HepG2 (cell line): Measurements from ENCODE around the gene PEAK3. TPM values are rescaled to one million over a fixed set of nuclear protein-coding genes. Genes with fewer than 3 reads are reported as not detected.

Source experiments
- ATF4 ChIP-seq, 2 experiments: fragments of 450-650 bp in 1 of 2; sonication (generic) in 1 of 2; formaldehyde crosslinking; IDR thresholded peaks; 2 replicates each; pipeline versions ENCODE4 v1.5.0 to v1.8.0; 2020 to 2022; ENCODE audit warnings: mild to moderate bottlenecking in 1 of 2, missing genetic modification reagents in 1 of 2
- CBFB ChIP-seq: sonication (generic); formaldehyde crosslinking; IDR thresholded peaks from 2 replicates; pipeline ENCODE4 v1.4.0; 2020; ENCODE audit warnings: missing genetic modification reagents
- ELF3 ChIP-seq: IDR thresholded peaks from 2 replicates; pipeline ENCODE4 v1.6.1; 2016; ENCODE audit warnings: missing genetic modification reagents, missing compliant biosample characterization
- HINFP ChIP-seq: sonication (generic); formaldehyde crosslinking; IDR thresholded peaks from 2 replicates; pipeline ENCODE4 v1.4.0; 2020; ENCODE audit warnings: low read depth, mild to moderate bottlenecking, missing genetic modification reagents
- POLR2AphosphoS5 ChIP-seq: IDR thresholded peaks from 2 replicates; pipeline ENCODE4 v1.6.1; 2012; ENCODE audit warnings: low read depth, low read length
- RCOR2 ChIP-seq: IDR thresholded peaks from 2 replicates; pipeline ENCODE4 v1.6.1; 2016; ENCODE audit warnings: missing biosample characterization, missing genetic modification reagents
- RNF2 ChIP-seq: fragments of 450-650 bp; conservative IDR thresholded peaks from 2 replicates; pipeline ENCODE4 v1.6.1; 2016; ENCODE audit warnings: low read depth
- SIX4 ChIP-seq: sonication (generic); formaldehyde crosslinking; IDR thresholded peaks from 2 replicates; pipeline ENCODE4 v1.4.0; 2020; ENCODE audit warnings: missing genetic modification reagents
- TAF15 ChIP-seq: fragments of 200-400 bp; formaldehyde crosslinking; IDR thresholded peaks from one replicate; pipeline ENCODE4 v1.6.1; 2018; ENCODE audit warnings: mild to moderate bottlenecking, low read depth, low read length; ENCODE audit not compliant: poor library complexity, severe bottlenecking
- TBL1XR1 ChIP-seq: fragments of 150-350 bp; IDR thresholded peaks from 2 replicates; pipeline ENCODE4 v1.6.1; 2014; ENCODE audit warnings: borderline replicate concordance, low read length; ENCODE audit not compliant: partially characterized antibody
- ZBTB38 ChIP-seq: sonication (generic); formaldehyde crosslinking; IDR thresholded peaks from 2 replicates; pipeline ENCODE4 v1.5.1; 2020; ENCODE audit warnings: mild to moderate bottlenecking, missing genetic modification reagents
- ZBTB8A ChIP-seq: sonication (generic); formaldehyde crosslinking; IDR thresholded peaks from 2 replicates; pipeline ENCODE4 v1.4.0; 2020; ENCODE audit warnings: mild to moderate bottlenecking, low read depth, missing genetic modification reagents, borderline replicate concordance
- ZNF230 ChIP-seq: sonication (generic); formaldehyde crosslinking; IDR thresholded peaks from 2 replicates; pipeline ENCODE4 v1.4.0; 2020; ENCODE audit warnings: mild to moderate bottlenecking, missing genetic modification reagents
- ZNF235 ChIP-seq: sonication (generic); formaldehyde crosslinking; IDR thresholded peaks from 2 replicates; pipeline ENCODE4 v1.8.1; 2023; ENCODE audit warnings: mild to moderate bottlenecking, missing genetic modification reagents, borderline replicate concordance
- ZNF24 ChIP-seq: fragments of 450-650 bp; IDR thresholded peaks from 2 replicates; pipeline ENCODE4 v1.6.1; 2017; ENCODE audit warnings: antibody characterized with exemption, mild to moderate bottlenecking
- ZNF562 ChIP-seq: sonication (generic); formaldehyde crosslinking; IDR thresholded peaks from 2 replicates; pipeline ENCODE4 v1.8.0; 2022; ENCODE audit warnings: missing genetic modification reagents, borderline replicate concordance
- ZNF7 ChIP-seq: IDR thresholded peaks from 2 replicates; pipeline ENCODE4 v1.6.1; 2016; ENCODE audit warnings: missing biosample characterization, missing genetic modification reagents
- ZNF781 ChIP-seq: sonication (generic); formaldehyde crosslinking; IDR thresholded peaks from 2 replicates; pipeline ENCODE4 v1.5.1; 2020; ENCODE audit warnings: borderline replicate concordance, mild to moderate bottlenecking, missing genetic modification reagents; ENCODE audit errors: not compliant biosample characterization
- polyA plus RNA-seq, 8 experiments: library from polyadenylated mRNA; depleted of rRNA in 3 of 8; stranded (reverse) in 7 of 8; unstranded in 1 of 8; fragments of >200 nt; fragmentation: Illumina TruSeq in 4 of 8; extraction: Trizol in 4 of 8; gene quantifications; 2 replicates each; pipeline versions ENCODE4 v1.2.1 to v1.2.3, GENCODE V29; 2011 to 2016; ENCODE audit warnings: low read depth in 4 of 8, missing spikeins in 1 of 8, mixed read lengths in 1 of 8; ENCODE audit not compliant: insufficient read depth in 1 of 8
- total RNA-seq, 5 experiments: library from RNA; depleted of rRNA; stranded (reverse); fragments of >200 nt; fragmentation: Illumina TruSeq; extraction: Trizol; gene quantifications; 2 replicates each; pipeline ENCODE4 v1.2.3, GENCODE V29; 2016; ENCODE audit warnings: low read depth in 1 of 5
- TF ChIP-seq, protein P1 (sequence below): sonication (generic); formaldehyde crosslinking; IDR thresholded peaks from 2 replicates; pipeline ENCODE4 v1.9.0; 2021; ENCODE audit warnings: missing genetic modification reagents, mild to moderate bottlenecking, borderline replicate concordance
- TF ChIP-seq, protein P2 (sequence below): sonication (generic); formaldehyde crosslinking; IDR thresholded peaks from 2 replicates; pipeline ENCODE4 v1.5.0; 2020; ENCODE audit warnings: missing genetic modification reagents, mild to moderate bottlenecking, borderline replicate concordance

The PEAK3 gene
- total and polyA plus RNA-seq, 2 of the 13 experiments (the other 11 are each of a cell fraction or from before 2014, with no cell fraction given): not detected

DNA sequence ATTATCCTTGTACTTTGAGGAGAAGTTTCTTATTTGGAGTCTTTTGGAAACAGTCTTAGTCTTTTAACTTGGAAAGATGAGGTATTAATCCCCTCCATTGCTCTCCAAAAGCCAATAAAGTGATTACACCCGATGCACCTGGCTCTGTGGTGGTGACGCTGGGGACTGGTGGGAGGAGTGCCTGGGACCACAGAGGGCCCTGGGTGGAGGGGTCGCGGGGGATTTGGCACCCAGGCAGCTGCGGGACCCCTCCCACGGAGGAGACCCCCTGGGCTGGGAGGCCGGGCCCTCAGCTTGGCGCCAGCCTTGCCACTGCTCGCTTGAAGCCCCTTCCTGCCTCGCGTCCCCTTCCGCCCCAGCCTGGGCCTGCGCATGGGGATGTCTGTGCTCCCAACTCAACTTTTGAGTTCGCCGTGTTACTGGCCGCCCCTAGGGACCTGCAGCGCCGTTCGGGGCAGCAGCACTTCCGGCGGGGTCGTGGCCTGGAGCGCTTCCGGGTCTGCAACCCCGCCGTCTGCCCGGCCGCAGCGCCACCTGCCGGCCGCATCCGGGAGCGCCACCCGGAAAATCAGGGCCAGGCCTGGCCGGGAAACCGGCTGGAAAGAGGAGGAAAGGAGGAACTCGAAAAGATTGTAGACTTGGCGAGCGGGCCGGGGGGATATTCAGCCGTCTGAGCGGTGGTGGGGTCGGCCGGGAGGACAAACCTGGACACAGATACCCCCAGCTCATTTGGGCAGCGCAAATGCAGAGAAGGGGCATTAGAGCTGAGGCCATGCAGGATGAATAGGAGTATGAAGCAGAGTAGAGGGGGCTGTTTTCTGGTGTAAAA lies 8.4 kb downstream of the PEAK3 start (continued):
- TF ChIP-seq ZNF7: no peak
- no peak for TF ChIP-seq HINFP (CRISPR knock-in tag)
- TF ChIP-seq ZNF24: no peak
- peak; percentile 78 for TF ChIP-seq TAF15
- 0 out of 2 replicates have a peak, but pooled peaks have one; percentile 73 for TF ChIP-seq ZNF235 (CRISPR knock-in tag)
- TF ChIP-seq ZBTB8A (CRISPR knock-in tag): no peak
- TF ChIP-seq ZNF230 (CRISPR knock-in tag): no peak
- TF ChIP-seq, protein P1, sequence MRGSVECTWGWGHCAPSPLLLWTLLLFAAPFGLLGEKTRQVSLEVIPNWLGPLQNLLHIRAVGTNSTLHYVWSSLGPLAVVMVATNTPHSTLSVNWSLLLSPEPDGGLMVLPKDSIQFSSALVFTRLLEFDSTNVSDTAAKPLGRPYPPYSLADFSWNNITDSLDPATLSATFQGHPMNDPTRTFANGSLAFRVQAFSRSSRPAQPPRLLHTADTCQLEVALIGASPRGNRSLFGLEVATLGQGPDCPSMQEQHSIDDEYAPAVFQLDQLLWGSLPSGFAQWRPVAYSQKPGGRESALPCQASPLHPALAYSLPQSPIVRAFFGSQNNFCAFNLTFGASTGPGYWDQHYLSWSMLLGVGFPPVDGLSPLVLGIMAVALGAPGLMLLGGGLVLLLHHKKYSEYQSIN (CRISPR knock-in tag): no peak
- no peak for TF ChIP-seq RNF2
- TF ChIP-seq TBL1XR1: no peak
- peak; percentile 60; the same call in 1 of the 2 replicates for TF ChIP-seq POLR2AphosphoS5
- TF ChIP-seq ZBTB38: peak; percentile 96
- peak; percentile 94 for TF ChIP-seq ELF3 (CRISPR knock-in tag)
- TF ChIP-seq, protein P2, sequence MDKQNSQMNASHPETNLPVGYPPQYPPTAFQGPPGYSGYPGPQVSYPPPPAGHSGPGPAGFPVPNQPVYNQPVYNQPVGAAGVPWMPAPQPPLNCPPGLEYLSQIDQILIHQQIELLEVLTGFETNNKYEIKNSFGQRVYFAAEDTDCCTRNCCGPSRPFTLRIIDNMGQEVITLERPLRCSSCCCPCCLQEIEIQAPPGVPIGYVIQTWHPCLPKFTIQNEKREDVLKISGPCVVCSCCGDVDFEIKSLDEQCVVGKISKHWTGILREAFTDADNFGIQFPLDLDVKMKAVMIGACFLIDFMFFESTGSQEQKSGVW (CRISPR knock-in tag): 0 out of 2 replicates have a peak, but pooled peaks have one; percentile 79
- no peak for TF ChIP-seq RCOR2 (CRISPR knock-in tag)
- no peak for TF ChIP-seq ZNF562 (CRISPR knock-in tag)
- TF ChIP-seq ZNF781 (CRISPR knock-in tag): no peak
- no peak for TF ChIP-seq SIX4 (CRISPR knock-in tag)
- TF ChIP-seq ATF4 (CRISPR knock-in tag; IDR thresholded peaks at IDR 0.05): peak in 1 of 2 experiments; percentile 59; a peak in 1 of 4 replicates
- peak; percentile 88 for TF ChIP-seq CBFB (CRISPR knock-in tag)
